HG02798 (cell line): ENCODE results near the gene HNRNPU.

Experiments
- ATAC-seq: cut with Tn5 transposase; IDR thresholded peaks from one replicate; pipeline ENCODE4 v1.9.1; 2021; ENCODE audit warnings: mild to moderate bottlenecking; ENCODE audit not compliant: unreplicated experiment, poor library complexity

Gene HNRNPU

DNA sequence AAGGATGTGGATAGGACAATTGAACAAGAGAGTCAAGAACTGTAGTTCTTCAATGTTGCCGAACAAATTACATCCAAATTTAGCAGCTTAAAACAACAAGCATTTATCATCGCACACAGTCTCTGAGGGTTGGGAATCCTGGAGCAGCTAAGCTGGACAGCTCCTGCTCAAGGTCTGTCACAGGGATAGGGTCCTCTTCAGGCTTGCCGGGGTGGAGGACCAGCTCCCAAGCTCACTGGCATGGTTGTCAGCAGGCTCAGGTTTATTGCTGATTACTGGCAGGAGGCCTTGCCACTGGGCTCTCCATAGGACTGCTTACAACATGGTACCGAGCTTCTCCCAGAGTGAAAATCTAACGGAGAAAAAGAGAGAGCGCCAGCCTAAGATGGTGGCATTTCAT lies 51.0 kb downstream of the HNRNPU start:
- no peak for ATAC-seq

DNA sequence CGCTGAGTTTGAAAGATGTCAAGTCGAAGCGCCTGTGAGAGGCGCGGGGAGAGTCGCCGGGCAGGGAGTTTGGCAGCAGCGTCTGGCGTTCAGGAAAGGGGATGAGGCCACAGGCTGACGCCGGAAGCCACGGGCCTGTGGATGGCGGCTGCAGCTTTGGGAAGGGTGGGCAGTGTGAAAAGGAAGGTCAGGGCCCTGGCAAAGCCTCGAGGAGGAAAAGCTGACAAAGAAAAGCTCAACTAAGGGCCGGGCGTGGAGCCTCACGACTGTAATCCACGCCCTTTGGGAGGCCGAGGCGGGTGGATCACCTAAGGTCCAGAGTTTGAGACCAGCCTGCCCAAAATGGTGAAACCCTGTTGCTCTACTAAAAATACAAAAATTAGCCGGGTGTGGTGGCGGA lies 54.1 kb downstream of the HNRNPU start:
- ATAC-seq: no peak

DNA sequence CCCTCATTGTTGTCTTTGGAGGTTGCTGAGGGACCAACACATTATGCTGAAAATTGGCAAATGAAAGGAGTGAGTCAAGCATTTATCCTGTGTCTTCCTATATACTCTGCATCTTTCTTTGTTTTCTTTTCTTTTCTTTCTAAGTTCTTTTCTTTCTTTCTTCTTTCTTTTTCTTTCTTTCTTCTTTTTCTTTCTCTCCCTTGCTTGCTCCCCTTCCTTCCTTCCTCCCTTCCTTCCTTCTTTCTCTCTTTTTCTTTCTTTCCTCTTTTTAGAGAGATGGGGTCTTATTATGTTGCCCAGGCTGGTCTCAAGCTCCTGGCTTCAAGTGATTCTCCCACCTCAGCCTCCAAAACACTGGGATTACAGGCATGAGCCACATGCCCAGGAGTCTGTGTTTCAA lies 57.2 kb downstream of the HNRNPU start:
- ATAC-seq: no peak

DNA sequence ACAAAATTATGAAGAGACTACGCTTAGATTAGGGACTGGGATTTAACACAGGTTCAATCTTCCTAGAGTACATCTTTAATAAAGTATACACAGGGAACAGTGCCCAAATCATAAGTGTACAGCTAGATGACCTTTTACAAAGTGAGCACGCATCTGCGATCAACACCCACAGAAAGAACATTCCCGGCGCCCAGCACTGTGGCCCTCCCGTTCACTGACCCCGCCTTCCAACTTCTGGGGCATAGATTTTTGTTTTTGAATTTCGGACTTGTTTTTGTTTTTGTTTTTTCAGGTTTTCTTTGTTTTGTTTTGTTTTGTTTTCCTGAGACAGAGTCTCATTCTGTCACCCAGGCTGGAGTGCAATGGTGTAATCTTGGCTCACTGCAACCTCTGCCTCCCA lies 59.5 kb downstream of the HNRNPU start:
- no peak for ATAC-seq

DNA sequence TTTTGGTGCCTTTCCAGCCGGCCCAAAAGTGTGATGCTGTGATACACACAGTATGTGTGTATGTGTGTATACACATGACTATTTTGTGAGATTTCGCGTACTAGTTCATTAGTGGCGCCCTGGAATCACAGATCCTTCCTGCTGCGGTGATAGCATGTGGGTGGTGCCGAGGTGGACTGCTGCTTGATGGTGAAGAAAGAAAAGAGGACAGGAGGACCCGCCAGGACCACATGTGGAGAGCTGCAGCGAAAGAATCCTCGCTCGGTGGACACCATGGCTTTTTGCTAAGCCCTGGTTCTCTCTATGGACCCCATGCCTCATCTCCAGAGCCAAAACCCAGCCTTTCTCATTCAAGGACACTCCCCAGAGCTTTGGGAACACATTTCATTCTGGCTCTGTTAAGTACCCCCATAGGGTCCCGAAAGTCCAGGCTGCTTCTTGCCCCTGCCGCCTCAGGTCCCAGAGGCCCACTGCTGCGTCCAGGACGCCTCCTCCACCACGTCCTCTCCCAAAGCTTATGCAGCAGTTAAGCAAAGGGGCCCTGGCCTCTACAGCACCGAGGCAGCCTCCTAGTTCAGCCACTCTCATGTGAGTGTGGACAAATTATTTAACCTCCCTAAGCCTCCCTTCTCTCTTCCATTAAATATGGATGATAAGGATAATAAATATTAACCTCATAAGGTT lies 61.6 kb downstream of the HNRNPU start:
- ATAC-seq: no peak

DNA sequence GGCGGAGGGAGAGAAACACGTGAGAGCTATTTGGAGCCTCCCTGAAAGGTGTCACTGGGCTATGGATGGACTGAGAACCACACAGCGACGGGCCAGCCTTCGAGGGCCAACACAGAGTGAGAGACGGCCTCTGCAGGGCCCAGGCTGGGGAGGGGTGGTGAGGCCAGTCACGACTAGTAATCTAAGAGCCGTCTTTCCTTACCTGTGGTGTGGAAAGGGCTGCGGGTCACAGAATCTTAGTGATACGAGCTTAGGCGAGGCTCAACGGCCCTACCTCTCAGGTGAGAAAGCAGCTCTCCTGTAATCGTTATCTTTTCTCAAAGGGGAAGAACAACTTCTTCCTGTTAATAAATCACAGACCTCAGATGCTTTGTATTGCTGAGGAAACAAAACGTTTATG lies 62.3 kb downstream of the HNRNPU start:
- ATAC-seq: no peak

DNA sequence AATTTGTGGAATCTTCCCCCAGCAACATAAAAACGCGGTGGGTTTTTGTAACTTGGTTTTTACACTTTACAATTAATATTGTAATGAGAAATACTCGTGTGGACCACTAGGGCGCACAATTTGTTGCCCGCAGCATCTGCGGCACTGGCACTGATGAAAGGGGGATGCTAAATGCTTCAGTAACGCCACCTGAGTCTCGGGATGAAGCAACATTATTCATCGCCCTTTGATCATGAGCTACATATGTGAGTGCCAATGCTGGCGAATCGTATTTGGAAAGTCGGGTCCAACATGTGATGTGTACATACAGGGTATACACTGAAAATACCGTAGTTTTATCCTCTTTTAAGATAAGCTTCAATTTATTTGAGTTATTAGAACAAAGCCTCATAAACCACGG lies 63.1 kb downstream of the HNRNPU start:
- peak; percentile 81 for ATAC-seq

DNA sequence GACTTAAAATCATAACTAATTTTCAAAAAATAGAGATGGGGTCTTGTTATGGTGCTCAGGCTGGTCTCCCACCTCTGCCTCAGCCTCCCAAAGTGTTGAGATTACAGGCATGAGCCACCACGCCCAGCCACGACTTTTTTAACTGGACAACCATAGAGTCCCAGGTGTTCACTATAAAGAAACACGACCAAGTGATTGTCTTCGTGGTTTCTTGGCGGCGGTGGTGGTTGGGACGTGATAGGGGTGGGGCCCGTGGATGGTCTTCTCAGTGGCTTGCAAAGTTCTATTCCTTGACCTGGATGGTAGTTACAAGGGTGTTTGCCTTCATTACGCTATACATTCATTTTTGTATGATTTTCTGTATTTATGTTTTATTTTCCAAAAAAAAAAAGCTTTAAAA lies 63.5 kb downstream of the HNRNPU start:
- ATAC-seq: no peak
